ENCODE measurements around the gene ZNF592. TPM values are rescaled to one million over a fixed set of nuclear protein-coding genes. Genes with fewer than 3 reads are reported as not detected.

Gene ZNF592
- total and polyA plus RNA-seq, 7 experiments from 2014 or later = 4.9 to 39.0 (median 37.2) TPM

DNA sequence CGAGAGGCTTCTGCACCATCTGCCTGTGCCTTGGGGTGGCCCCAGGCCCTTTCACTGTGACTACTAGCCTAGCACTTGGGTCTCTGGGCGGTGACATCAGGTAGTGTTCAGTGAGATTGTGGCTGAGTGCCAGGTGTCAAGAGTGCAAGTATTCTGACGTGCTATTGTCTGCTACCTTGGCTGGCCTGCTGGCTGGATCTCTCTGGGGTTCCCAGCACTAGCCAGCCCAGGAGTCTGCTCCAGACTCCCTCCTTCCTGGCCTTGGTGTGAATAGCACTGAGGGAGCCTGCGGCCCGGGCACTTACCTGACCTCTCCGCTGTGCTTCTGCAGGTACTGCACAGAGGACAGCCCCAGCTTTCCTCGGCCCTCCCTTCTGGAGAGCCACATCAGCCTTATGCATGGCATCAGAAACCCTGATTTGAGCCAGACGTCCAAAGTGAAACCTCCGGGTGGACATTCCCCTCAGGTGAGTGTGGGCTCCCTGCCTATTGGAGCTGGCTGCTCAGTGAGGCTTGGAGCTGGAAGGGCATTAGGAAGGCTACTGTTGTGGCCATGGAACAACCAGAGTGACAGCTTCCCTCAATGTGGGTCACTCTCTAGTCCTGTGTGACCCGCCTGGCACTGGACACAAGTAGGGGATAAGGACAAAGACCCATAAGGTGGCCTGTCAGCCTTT lies 51.3 kb downstream of the ZNF592 start:
- Histone ChIP-seq H3K27me3 (ENCODE audit: control insufficient read depth in 2 of 2, insufficient read depth in 2 of 2, low read length in 2 of 2) (no peaks in the 10 kb centered on the region), H3K4me1 (ENCODE audit: control insufficient read depth in 2 of 2, insufficient read depth in 2 of 2, low read length in 2 of 2) (no peaks in the 10 kb centered on the region), H3K4me3 (ENCODE audit: low read length) (no peak overlapping the region), H3K36me3 (ENCODE audit: control insufficient read depth in 2 of 3, insufficient read depth in 3 of 3, low read length in 3 of 3) (peaks cover 28 to 86% (median 35%) of the 10 kb centered on the region in 3 experiments), H3K9me3 (ENCODE audit: control insufficient read depth in 2 of 3, low read length in 3 of 3) (no peaks in the 10 kb centered on the region), H3K27ac (ENCODE audit: low read depth, low read length) (no peak overlapping the region)
- H3K4me3 Mint-ChIP-seq = no peak overlapping the region
- peaks cover 5 to 57% (median 21%) of the 10 kb centered on the region in 5 donors for H3K36me3 Mint-ChIP-seq
- H3K9me3 Mint-ChIP-seq = no peaks in the 10 kb centered on the region
- ChIA-PET POLR2A (no interaction called here), CTCF (no interaction called here)
- H3K27ac Mint-ChIP-seq = no peak overlapping the region
- no peaks in the 10 kb centered on the region for H3K27me3 Mint-ChIP-seq
- intact Hi-C loops (cut with micrococcal nuclease) = no loop called here
- peaks cover 0 to 4% (median 0%) of the 10 kb centered on the region in 7 donors for H3K4me1 Mint-ChIP-seq
- ATAC-seq (no peak), DNase-seq (no peak)

DNA sequence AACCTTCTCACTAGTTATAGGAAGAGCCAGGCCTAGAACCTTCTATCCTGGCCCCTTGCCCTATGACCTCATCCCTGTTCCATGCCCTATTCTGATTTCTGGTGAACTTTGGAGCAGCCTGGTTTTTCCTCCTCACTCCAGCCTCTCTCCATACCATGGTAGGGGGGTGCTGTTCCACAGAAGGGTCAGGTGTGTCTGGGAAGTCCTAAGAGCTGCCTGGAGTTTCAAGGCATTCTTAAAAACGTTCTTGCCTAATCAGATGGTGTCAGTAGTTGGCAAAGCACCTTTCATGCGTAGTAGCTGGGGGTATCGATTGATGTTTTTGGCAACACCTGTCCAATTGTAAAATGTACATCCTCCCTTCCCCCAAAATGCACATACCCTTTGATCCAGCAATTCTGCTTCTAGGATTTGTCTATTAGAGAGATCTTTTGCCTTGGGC lies 52.0 kb downstream of the ZNF592 start:
- Mint-ChIP-seq H3K9me3 (no peaks in the 10 kb centered on the region), H3K27ac (peak overlapping the region in 2 of 9 donors; percentile 32 to 41), H3K4me1 (peaks cover 0 to 4% (median 0%) of the 10 kb centered on the region in 7 donors), H3K36me3 (peaks cover 9 to 61% (median 21%) of the 10 kb centered on the region in 5 donors), H3K4me3 (no peak overlapping the region), H3K27me3 (no peaks in the 10 kb centered on the region)
- no peaks in the 10 kb centered on the region for H3K27me3 ChIP-seq (ENCODE audit: control insufficient read depth in 2 of 2, insufficient read depth in 2 of 2, low read length in 2 of 2)
- H3K27ac ChIP-seq (ENCODE audit: low read depth, low read length) = no peak overlapping the region
- DNase-seq (no peak), ATAC-seq (no peak)
- ChIA-PET POLR2A (no interaction called here), CTCF (no interaction called here)
- H3K4me1 ChIP-seq (ENCODE audit: control insufficient read depth in 2 of 2, insufficient read depth in 2 of 2, low read length in 2 of 2) = no peaks in the 10 kb centered on the region
- no peak overlapping the region for H3K4me3 ChIP-seq (ENCODE audit: low read length)
- intact Hi-C loops (cut with micrococcal nuclease) = no loop called here
- H3K9me3 ChIP-seq (ENCODE audit: control insufficient read depth in 2 of 3, low read length in 3 of 3) = no peaks in the 10 kb centered on the region
- peaks cover 28 to 90% (median 35%) of the 10 kb centered on the region in 3 experiments for H3K36me3 ChIP-seq (ENCODE audit: control insufficient read depth in 2 of 3, insufficient read depth in 3 of 3, low read length in 3 of 3)

DNA sequence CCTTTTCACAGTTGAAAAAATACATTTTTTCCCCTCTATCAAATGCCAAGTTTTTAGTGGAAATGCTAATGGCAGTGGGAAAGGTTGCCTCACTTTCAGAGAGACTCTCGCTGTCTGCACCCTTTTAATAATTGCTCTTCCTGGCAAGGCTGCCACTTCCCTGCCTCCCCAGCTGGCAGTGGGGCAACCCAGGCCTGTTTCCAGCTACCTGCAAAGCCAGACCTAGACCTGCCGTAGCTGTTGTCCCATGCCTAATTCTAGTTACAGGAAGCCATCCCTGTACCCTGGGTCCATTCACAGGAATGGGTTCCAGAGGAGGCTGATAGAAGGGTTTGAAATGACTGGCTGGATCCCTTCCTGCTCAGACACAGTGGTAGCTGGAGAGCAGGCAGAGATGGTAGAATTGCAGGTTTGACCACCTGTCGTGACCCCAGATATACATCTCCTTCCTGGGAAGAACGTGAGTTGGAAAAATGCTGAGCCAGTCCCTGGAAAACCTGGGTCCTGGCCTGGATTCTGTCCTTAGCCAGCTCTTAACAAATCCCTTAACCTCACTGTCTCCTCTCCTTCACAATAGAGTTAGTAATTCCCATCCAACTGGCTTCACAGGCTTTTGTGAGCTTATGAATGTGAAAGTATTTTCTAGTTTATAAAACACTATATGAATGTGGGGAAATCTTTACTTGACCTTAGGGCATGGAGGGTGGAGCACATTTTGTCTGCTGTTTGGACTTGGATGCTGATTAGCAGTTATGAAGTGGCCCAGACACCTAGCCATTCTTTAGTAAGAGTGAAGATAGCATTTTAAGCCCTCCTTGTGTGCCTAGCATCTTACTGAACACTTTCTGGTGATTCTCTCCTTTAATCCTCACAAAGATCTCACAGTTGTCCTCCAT lies 55.9 kb downstream of the ZNF592 start:
- CTCF ChIA-PET = interaction anchor here (0.6 kb wide), 1 partner anchor 68 kb away, joined by 3 read pairs; no protein-coding TSS in a partner anchor
- H3K4me1 Mint-ChIP-seq = peaks cover 0 to 3% (median 0%) of the 10 kb centered on the region in 7 donors
- Histone ChIP-seq H3K9me3 (ENCODE audit: control insufficient read depth in 2 of 3, low read length in 3 of 3) (no peaks in the 10 kb centered on the region), H3K36me3 (ENCODE audit: control insufficient read depth in 2 of 3, insufficient read depth in 3 of 3, low read length in 3 of 3) (peaks cover 15 to 60% (median 25%) of the 10 kb centered on the region in 3 experiments), H3K27ac (ENCODE audit: low read depth, low read length) (no peak overlapping the region), H3K4me3 (ENCODE audit: low read length) (no peak overlapping the region), H3K4me1 (ENCODE audit: control insufficient read depth in 2 of 2, insufficient read depth in 2 of 2, low read length in 2 of 2) (no peaks in the 10 kb centered on the region), H3K27me3 (ENCODE audit: control insufficient read depth in 2 of 2, insufficient read depth in 2 of 2, low read length in 2 of 2) (no peaks in the 10 kb centered on the region)
- DNase-seq (no peak), ATAC-seq (no peak)
- POLR2A ChIA-PET = no interaction called here
- no peaks in the 10 kb centered on the region for H3K9me3 Mint-ChIP-seq
- no peak overlapping the region for H3K4me3 Mint-ChIP-seq
- H3K36me3 Mint-ChIP-seq = peaks cover 12 to 47% (median 16%) of the 10 kb centered on the region in 5 donors
- intact Hi-C loops (cut with micrococcal nuclease) = no loop called here
- peak overlapping the region in 3 of 9 donors; percentile 17 to 67 (median 19) for H3K27ac Mint-ChIP-seq
- H3K27me3 Mint-ChIP-seq = no peaks in the 10 kb centered on the region

DNA sequence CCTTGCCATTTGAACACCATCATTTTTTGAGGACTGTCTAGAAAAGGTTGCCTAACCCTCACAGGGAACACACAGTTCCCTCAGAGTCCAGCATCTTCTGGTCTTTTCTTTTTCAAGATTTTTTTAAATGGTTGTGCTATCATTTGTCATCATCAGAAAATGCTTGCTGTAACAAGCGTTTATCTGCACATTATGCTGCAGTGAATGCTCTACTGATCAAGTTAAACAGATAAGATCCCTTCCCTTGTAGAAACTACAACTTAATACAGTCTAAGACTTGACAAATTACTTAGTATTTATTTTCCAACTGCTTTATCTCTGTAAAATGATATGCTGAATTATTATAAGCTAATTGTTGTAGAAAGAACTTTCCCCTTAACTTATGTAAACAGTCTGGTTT lies 56.8 kb downstream of the ZNF592 start:
- no peak overlapping the region for H3K4me3 Mint-ChIP-seq
- POLR2A ChIA-PET = interaction anchor here (1.1 kb wide), 1 partner anchor 92 kb away, joined by 3 read pairs; no protein-coding TSS in a partner anchor
- CTCF ChIA-PET = interaction anchor here (0.7 kb wide), 1 partner anchor 62 kb away, joined by 3 read pairs; no protein-coding TSS in a partner anchor
- H3K4me1 Mint-ChIP-seq = peaks cover 0 to 3% (median 0%) of the 10 kb centered on the region in 7 donors
- intact Hi-C loops (cut with micrococcal nuclease) = no loop called here
- H3K27ac Mint-ChIP-seq = no peak overlapping the region
- peaks cover 0 to 1% (median 0%) of the 10 kb centered on the region in 11 donors for H3K9me3 Mint-ChIP-seq
- Histone ChIP-seq H3K4me1 (ENCODE audit: control insufficient read depth in 2 of 2, insufficient read depth in 2 of 2, low read length in 2 of 2) (no peaks in the 10 kb centered on the region), H3K27me3 (ENCODE audit: control insufficient read depth in 2 of 2, insufficient read depth in 2 of 2, low read length in 2 of 2) (no peaks in the 10 kb centered on the region), H3K36me3 (ENCODE audit: control insufficient read depth in 2 of 3, insufficient read depth in 3 of 3, low read length in 3 of 3) (peaks cover 11 to 50% (median 16%) of the 10 kb centered on the region in 3 experiments), H3K9me3 (ENCODE audit: control insufficient read depth in 2 of 3, low read length in 3 of 3) (no peaks in the 10 kb centered on the region), H3K4me3 (ENCODE audit: low read length) (no peak overlapping the region), H3K27ac (ENCODE audit: low read depth, low read length) (no peak overlapping the region)
- H3K27me3 Mint-ChIP-seq = no peaks in the 10 kb centered on the region
- ATAC-seq (no peak), DNase-seq (no peak)
- H3K36me3 Mint-ChIP-seq = peaks cover 12 to 39% (median 16%) of the 10 kb centered on the region in 5 donors

DNA sequence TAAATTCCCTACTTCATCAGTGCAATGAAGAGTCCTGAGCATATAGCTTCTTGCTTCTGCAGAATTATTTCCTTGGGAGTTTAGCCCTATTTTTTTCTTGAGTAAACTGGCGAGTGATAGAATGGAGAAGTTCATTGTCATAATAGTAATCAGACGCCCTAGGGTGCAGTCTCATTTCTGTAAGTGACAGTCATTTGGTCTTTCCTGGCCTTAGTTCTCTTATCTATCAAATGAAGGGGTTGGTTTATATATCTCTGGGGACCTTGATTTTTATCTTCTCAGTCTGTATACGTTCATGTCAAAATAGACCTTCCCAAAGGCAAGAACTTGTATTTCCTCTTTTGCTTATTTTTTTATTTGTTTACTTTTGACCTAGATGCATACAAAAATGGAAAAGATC lies 58.8 kb downstream of the ZNF592 start:
- Histone ChIP-seq H3K27me3 (ENCODE audit: control insufficient read depth in 2 of 2, insufficient read depth in 2 of 2, low read length in 2 of 2) (no peaks in the 10 kb centered on the region), H3K27ac (ENCODE audit: low read depth, low read length) (no peak overlapping the region), H3K4me1 (ENCODE audit: control insufficient read depth in 2 of 2, insufficient read depth in 2 of 2, low read length in 2 of 2) (no peaks in the 10 kb centered on the region), H3K36me3 (ENCODE audit: control insufficient read depth in 2 of 3, insufficient read depth in 3 of 3, low read length in 3 of 3) (peaks cover 0 to 32% (median 12%) of the 10 kb centered on the region in 3 experiments), H3K9me3 (ENCODE audit: control insufficient read depth in 2 of 3, low read length in 3 of 3) (no peaks in the 10 kb centered on the region), H3K4me3 (ENCODE audit: low read length) (no peak overlapping the region)
- ChIA-PET POLR2A (no interaction called here), CTCF (no interaction called here)
- Mint-ChIP-seq H3K4me3 (no peak overlapping the region), H3K4me1 (peaks cover 0 to 3% (median 0%) of the 10 kb centered on the region in 7 donors), H3K27me3 (no peaks in the 10 kb centered on the region), H3K36me3 (peaks cover 9 to 32% (median 12%) of the 10 kb centered on the region in 5 donors), H3K9me3 (peaks cover 0 to 2% (median 0%) of the 10 kb centered on the region in 11 donors), H3K27ac (peak overlapping the region in 3 of 9 donors; percentile 10 to 55 (median 28))
- ATAC-seq (peak; percentile 27), DNase-seq (no peak)
- intact Hi-C loops (cut with micrococcal nuclease) = no loop called here

DNA sequence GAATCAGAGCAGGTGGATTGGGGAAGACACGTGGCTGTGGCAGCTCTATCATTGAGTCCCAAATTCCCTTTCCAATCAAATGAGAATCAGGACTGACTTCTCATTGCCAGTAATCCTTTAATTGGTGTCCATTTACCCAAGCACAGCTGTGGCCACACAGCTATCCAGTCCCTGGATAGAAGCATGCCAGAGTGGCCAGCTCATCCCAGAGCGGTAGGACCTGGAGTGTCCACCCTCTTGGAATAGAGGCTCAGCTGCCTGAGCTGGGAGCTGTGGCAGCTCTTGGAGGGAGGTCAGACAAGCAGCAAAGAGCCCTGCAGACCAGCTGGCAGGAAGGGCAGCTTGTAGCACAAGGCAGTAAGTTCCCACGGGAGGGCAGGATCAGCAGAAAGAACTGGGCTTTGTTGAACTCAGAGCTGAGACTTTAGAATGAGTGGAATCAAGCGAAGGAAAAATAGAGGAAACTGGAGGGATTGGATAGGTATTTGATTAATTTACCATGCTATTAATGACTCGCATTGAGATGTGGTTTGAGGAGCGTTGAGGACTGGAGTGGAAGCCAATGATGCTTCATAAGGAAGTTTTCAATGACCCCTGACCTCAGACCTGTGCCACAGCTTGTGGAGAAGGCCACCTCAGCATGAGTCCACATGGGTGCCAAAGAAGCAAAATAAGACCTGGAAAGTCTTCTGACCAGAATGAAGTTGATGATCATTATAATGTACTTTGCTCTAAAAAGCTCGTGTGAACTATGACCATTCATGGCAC lies 61.9 kb downstream of the ZNF592 start:
- Mint-ChIP-seq H3K36me3 (peaks cover 0 to 11% (median 4%) of the 10 kb centered on the region in 5 donors), H3K27ac (peak overlapping the region in 1 of 9 donors; percentile 51), H3K4me1 (peaks cover 0 to 3% (median 0%) of the 10 kb centered on the region in 7 donors), H3K27me3 (peaks cover 0 to 2% (median 0%) of the 10 kb centered on the region in 5 donors), H3K4me3 (no peak overlapping the region), H3K9me3 (peaks cover 0 to 2% (median 0%) of the 10 kb centered on the region in 11 donors)
- no peak for ATAC-seq
- Histone ChIP-seq H3K27me3 (ENCODE audit: control insufficient read depth in 2 of 2, insufficient read depth in 2 of 2, low read length in 2 of 2) (no peaks in the 10 kb centered on the region), H3K9me3 (ENCODE audit: control insufficient read depth in 2 of 3, low read length in 3 of 3) (no peaks in the 10 kb centered on the region), H3K4me1 (ENCODE audit: control insufficient read depth in 2 of 2, insufficient read depth in 2 of 2, low read length in 2 of 2) (no peaks in the 10 kb centered on the region), H3K27ac (ENCODE audit: low read depth, low read length) (no peak overlapping the region), H3K4me3 (ENCODE audit: low read length) (no peak overlapping the region), H3K36me3 (ENCODE audit: control insufficient read depth in 2 of 3, insufficient read depth in 3 of 3, low read length in 3 of 3) (peaks cover 0 to 3% (median 0%) of the 10 kb centered on the region in 3 experiments)
- ChIA-PET POLR2A (interaction anchor here (0.6 kb wide), 1 partner anchor 55 kb away, joined by 4 read pairs; no protein-coding TSS in a partner anchor), CTCF (no interaction called here)
- DNase-seq = no peak
- intact Hi-C loops (cut with micrococcal nuclease) = no loop called here

All from naive thymus-derived CD4-positive, alpha-beta T cell (primary cell).